ENCODE measurements around the gene ARID3C.

DNA sequence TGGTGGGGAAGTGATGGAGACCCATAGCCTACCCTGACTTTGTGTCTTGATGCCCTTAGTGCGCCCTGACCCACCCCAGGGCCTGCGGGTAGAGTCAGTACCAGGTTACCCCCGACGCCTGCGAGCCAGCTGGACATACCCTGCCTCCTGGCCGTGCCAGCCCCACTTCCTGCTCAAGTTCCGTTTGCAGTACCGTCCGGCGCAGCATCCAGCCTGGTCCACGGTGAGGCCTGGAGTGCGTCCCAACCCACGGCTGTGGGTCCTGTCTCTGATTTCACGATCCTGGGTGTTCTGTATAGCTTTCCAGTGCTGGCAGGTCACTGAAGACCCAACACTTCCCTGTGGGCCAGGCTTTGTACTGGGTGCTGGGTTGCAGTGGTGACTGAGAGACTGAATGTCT is 29.6 kb upstream of the ARID3C start:
- TF ChIP-seq, protein P1, sequence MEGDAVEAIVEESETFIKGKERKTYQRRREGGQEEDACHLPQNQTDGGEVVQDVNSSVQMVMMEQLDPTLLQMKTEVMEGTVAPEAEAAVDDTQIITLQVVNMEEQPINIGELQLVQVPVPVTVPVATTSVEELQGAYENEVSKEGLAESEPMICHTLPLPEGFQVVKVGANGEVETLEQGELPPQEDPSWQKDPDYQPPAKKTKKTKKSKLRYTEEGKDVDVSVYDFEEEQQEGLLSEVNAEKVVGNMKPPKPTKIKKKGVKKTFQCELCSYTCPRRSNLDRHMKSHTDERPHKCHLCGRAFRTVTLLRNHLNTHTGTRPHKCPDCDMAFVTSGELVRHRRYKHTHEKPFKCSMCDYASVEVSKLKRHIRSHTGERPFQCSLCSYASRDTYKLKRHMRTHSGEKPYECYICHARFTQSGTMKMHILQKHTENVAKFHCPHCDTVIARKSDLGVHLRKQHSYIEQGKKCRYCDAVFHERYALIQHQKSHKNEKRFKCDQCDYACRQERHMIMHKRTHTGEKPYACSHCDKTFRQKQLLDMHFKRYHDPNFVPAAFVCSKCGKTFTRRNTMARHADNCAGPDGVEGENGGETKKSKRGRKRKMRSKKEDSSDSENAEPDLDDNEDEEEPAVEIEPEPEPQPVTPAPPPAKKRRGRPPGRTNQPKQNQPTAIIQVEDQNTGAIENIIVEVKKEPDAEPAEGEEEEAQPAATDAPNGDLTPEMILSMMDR (conservative IDR thresholded peaks at IDR 0.05): no peak
- no peak for TF ChIP-seq EZH2 (IDR thresholded peaks at IDR 0.05; ENCODE audit: low read depth)
